Keratinocyte (primary cell): ENCODE results near the gene TPRG1L. TPM values are rescaled to one million over a fixed set of nuclear protein-coding genes. Genes with fewer than 3 reads are reported as not detected.
A peak's percentile ranks its signal among the peaks of the same experiment; 100 is the strongest.

ENCODE experiments used
- DNase-seq: peaks from one replicate; pipeline ENCODE4 v3.0.0-alpha.2; 2011; ENCODE audit warnings: low read depth, missing footprints, low spot score
- FAIRE-seq: peaks from 2 replicates; lab custom pipeline; 2011; peaks lifted over from hg19 to GRCh38; lab: Jason Lieb, UNC
- H2AFZ ChIP-seq: 2 replicates; pipeline ENCODE4 v1.6.0; 2012; ENCODE audit warnings: low read length, control low read depth, inconsistent platforms; ENCODE audit not compliant: control insufficient read depth
- H3K27ac ChIP-seq: 2 replicates; pipeline ENCODE4 v1.5.1; 2011; ENCODE audit warnings: low read length; ENCODE audit not compliant: control insufficient read depth, insufficient read depth
- H3K27me3 ChIP-seq: 3 replicates; pipeline ENCODE4 v1.6.0; 2011; ENCODE audit warnings: low read length; ENCODE audit not compliant: control insufficient read depth, insufficient read depth; ENCODE audit errors: extremely low read depth
- H3K36me3 ChIP-seq, 2 experiments: 2 replicates in 1 of 2; 3 replicates in 1 of 2; pipeline ENCODE4 v1.5.1; 2011; ENCODE audit warnings: low read length in 2 of 2, mild to moderate bottlenecking in 1 of 2; ENCODE audit not compliant: control insufficient read depth in 2 of 2, insufficient read depth in 2 of 2; ENCODE audit errors: extremely low read depth in 1 of 2
- H3K4me1 ChIP-seq: 3 replicates; pipeline ENCODE4 v1.5.1; 2011; ENCODE audit warnings: low read length; ENCODE audit not compliant: control insufficient read depth, insufficient read depth; ENCODE audit errors: extremely low read depth
- H3K4me2 ChIP-seq: 3 replicates; pipeline ENCODE4 v1.6.0; 2011; ENCODE audit warnings: low read depth, low read length; ENCODE audit not compliant: control insufficient read depth, insufficient read depth; ENCODE audit errors: extremely low read depth
- H3K4me3 ChIP-seq, 3 experiments: fragments of 200-600 bp in 1 of 3; sonication (generic) in 1 of 3; 2 replicates in 2 of 3; 3 replicates in 1 of 3; pipeline ENCODE4 v1.5.1; 2011 to 2016; ENCODE audit warnings: low read length in 3 of 3, mild to moderate bottlenecking in 3 of 3, control low read depth in 2 of 3, inconsistent platforms in 1 of 3, low read depth in 1 of 3, mixed read lengths in 1 of 3, mixed run types in 1 of 3, moderate library complexity in 1 of 3; ENCODE audit not compliant: control insufficient read depth in 2 of 3, insufficient read depth in 2 of 3; ENCODE audit errors: extremely low read depth in 1 of 3
- H3K79me2 ChIP-seq: 2 replicates; pipeline ENCODE4 v1.6.0; 2012; ENCODE audit warnings: low read length; ENCODE audit not compliant: control insufficient read depth, insufficient read depth
- H3K9ac ChIP-seq: 3 replicates; pipeline ENCODE4 v1.6.0; 2011; ENCODE audit warnings: low read length; ENCODE audit not compliant: control insufficient read depth, insufficient read depth; ENCODE audit errors: extremely low read depth
- H3K9me1 ChIP-seq: 3 replicates; pipeline ENCODE4 v1.6.0; 2011; ENCODE audit warnings: low read length; ENCODE audit not compliant: control insufficient read depth, insufficient read depth; ENCODE audit errors: extremely low read depth
- H3K9me3 ChIP-seq: 2 replicates; pipeline ENCODE4 v1.5.1; 2012; ENCODE audit warnings: low read depth, low read length; ENCODE audit not compliant: control insufficient read depth
- H4K20me1 ChIP-seq: 3 replicates; pipeline ENCODE4 v1.6.0; 2011; ENCODE audit warnings: low read length; ENCODE audit not compliant: control insufficient read depth, insufficient read depth; ENCODE audit errors: extremely low read depth
- EZH2 ChIP-seq: IDR thresholded peaks from one replicate; pipeline ENCODE4 v1.6.1; 2012; ENCODE audit warnings: inconsistent platforms, mild to moderate bottlenecking, low read length, moderate library complexity
- dilution Hi-C: fragments of 300-500 bp; cut with MboI; formaldehyde crosslinking; loops from one replicate; pipeline ENCODE4 v1.7.0; 2020; ENCODE audit warnings: low sequenced_read_pairs; ENCODE audit not compliant: extremely low pct_ligation_motif_present
- polyA plus RNA-seq, 5 experiments: library from polyadenylated mRNA; depleted of rRNA in 3 of 5; stranded (reverse) in 3 of 5; stranded (forward) in 1 of 5; unstranded in 1 of 5; fragments of >200 nt; gene quantifications; 1 replicate in 1 of 5; 2 replicates in 3 of 5; 3 replicates in 1 of 5; pipeline versions ENCODE4 v1.2.1 to v1.2.3, GENCODE V29; 2011 to 2012; ENCODE audit warnings: missing spikeins in 2 of 5, low read depth in 1 of 5, low replicate concordance in 1 of 5
- TF ChIP-seq, protein P1 (sequence below), 3 experiments: IDR thresholded peaks in 1 of 3; conservative IDR thresholded peaks in 1 of 3; optimal IDR thresholded peaks in 1 of 3; 2 replicates in 2 of 3; 3 replicates in 1 of 3; pipeline versions ENCODE3 to v1.5.1; 2011; ENCODE audit warnings: low read length in 3 of 3, mild to moderate bottlenecking in 3 of 3, moderate library complexity in 2 of 3, control low read depth in 1 of 3, inconsistent platforms in 1 of 3; ENCODE audit not compliant: insufficient read depth in 2 of 3; ENCODE audit errors: extremely low read depth in 1 of 3

TPRG1L gene
- polyA plus RNA-seq, 1 donor (not counting 4 experiments of a cell fraction or from before 2014, with no cell fraction given), result 57.4 TPM

DNA sequence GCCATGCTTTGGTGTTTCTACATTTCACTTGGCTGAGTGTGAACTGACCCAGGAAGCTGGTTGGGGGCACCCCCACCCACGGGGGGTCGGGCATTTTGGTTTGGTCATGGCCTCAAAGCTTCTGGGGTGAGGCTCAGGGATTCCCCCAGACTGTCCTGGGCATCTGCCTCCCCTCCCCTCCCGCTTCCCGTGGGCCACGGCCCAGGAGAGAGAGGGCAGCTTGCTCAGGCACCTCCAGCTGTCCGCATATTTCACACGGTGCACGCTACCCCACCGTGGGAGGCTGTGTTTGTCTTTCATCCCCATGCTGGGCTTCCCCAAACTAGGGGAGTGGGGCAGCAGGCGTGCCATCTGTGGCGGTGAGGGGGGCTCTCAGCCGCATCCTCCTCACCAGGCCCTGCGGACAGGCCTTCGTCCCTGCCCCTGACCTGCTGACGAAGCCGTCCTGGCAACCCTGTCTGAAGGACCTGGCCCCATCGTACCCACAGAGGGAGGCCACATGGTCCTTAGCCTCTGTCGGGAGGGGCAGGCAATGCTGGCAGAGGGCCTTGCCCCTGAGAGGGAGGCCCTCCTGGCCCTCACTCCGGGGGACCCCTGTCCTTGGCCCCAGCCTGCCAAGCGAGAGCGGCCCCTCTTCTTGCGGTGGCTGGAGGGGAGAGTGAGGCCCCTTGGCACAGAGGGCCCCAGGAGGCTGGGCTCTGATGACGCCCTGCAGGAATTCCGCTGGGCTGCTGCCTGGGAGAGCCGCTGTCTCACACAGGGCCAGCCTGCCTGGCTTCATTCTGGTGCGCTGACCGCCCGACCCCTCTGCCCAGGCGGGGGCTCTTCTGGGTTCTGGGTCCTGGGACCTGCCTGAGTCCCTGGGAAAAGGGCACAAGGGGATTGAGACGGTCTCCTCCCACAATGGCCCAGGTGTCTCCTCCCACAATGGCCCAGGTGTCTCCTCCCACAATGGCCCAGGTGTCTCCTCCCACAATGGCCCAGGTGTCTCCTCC lies 49.6 kb downstream of the TPRG1L start:
- Histone ChIP-seq H3K4me1 (peaks cover 3% of the 10 kb centered on the region), H3K4me3 (no peak overlapping the region), H3K9ac (no peak overlapping the region)

DNA sequence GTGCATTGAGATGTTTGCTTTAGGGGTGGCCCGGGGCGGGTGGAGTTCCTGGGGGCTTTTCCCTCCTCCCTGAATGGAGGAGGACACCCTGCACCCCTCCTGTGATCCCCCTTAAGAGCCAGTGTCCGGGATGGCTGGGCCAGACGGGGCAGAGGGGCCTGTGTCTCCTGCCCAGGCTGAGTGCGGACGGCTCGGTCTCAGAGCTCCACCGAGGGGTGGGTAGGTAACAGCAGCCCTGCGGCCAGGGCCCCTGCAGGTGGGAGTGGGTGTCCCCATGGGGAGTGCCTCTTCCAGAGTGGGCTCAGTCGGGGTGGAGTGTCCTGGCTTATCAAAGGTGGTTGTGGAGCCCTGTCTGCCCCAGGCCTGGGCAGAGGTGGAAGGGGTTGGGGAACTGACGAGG lies 50.6 kb downstream of the TPRG1L start:
- FAIRE-seq, result no peak
- H3K4me3 ChIP-seq, result no peak overlapping the region
- no peak overlapping the region for H3K27ac ChIP-seq
- no peaks in the 10 kb centered on the region for H3K79me2 ChIP-seq
- no peaks in the 10 kb centered on the region for H3K9me3 ChIP-seq
- peaks cover 11% of the 10 kb centered on the region for H3K27me3 ChIP-seq
- peaks cover 3% of the 10 kb centered on the region for H3K4me1 ChIP-seq
- H3K36me3 ChIP-seq, result no peaks in the 10 kb centered on the region
- no peaks in the 10 kb centered on the region for H3K9me1 ChIP-seq
- H3K4me2 ChIP-seq, result no peak overlapping the region
- H3K9ac ChIP-seq, result no peak overlapping the region
- DNase-seq, result no peak
- no peak overlapping the region for H2AFZ ChIP-seq
- dilution Hi-C loops, result no loop called here
- no peaks in the 10 kb centered on the region for H4K20me1 ChIP-seq
- TF ChIP-seq, protein P1, sequence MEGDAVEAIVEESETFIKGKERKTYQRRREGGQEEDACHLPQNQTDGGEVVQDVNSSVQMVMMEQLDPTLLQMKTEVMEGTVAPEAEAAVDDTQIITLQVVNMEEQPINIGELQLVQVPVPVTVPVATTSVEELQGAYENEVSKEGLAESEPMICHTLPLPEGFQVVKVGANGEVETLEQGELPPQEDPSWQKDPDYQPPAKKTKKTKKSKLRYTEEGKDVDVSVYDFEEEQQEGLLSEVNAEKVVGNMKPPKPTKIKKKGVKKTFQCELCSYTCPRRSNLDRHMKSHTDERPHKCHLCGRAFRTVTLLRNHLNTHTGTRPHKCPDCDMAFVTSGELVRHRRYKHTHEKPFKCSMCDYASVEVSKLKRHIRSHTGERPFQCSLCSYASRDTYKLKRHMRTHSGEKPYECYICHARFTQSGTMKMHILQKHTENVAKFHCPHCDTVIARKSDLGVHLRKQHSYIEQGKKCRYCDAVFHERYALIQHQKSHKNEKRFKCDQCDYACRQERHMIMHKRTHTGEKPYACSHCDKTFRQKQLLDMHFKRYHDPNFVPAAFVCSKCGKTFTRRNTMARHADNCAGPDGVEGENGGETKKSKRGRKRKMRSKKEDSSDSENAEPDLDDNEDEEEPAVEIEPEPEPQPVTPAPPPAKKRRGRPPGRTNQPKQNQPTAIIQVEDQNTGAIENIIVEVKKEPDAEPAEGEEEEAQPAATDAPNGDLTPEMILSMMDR (optimal IDR thresholded peaks at IDR 0.05 in 1 of 3, IDR thresholded peaks at IDR 0.05 in 1 of 3, conservative IDR thresholded peaks at IDR 0.05 in 1 of 3; ENCODE audit: extremely low read depth in 1 of 3, insufficient read depth in 2 of 3, low read length in 3 of 3), result no peak
- TF ChIP-seq EZH2, result no peak

More for the DNA sequence above, 49.6 kb downstream of the TPRG1L start:
- DNase-seq (no peak), FAIRE-seq (no peak)
- no peak overlapping the region for H3K27ac ChIP-seq
- H3K79me2 ChIP-seq, result no peaks in the 10 kb centered on the region
- peak overlapping the region; percentile 10 for H3K4me2 ChIP-seq
- peaks cover 11% of the 10 kb centered on the region for H3K27me3 ChIP-seq
- H3K9me3 ChIP-seq, result no peaks in the 10 kb centered on the region
- H3K9me1 ChIP-seq, result no peaks in the 10 kb centered on the region
- dilution Hi-C loops, result no loop called here
- H4K20me1 ChIP-seq, result no peaks in the 10 kb centered on the region
- peak overlapping the region; percentile 9 for H2AFZ ChIP-seq
- no peaks in the 10 kb centered on the region for H3K36me3 ChIP-seq
- no peak for TF ChIP-seq EZH2
- TF ChIP-seq, protein P1 (optimal IDR thresholded peaks at IDR 0.05 in 1 of 3, IDR thresholded peaks at IDR 0.05 in 1 of 3, conservative IDR thresholded peaks at IDR 0.05 in 1 of 3; ENCODE audit: extremely low read depth in 1 of 3, insufficient read depth in 2 of 3, low read length in 3 of 3), result no peak
